Transverse colon (tissue), 4 donors: ENCODE results near the gene DRD2.

ENCODE experiments used
- CTCF ChIP-seq, 5 experiments: fragments of 200-600 bp in 3 of 5; fragments of 450-650 bp in 2 of 5; sonication (generic) in 3 of 5; IDR thresholded peaks; 1 replicate in 2 of 5; 2 replicates in 3 of 5; pipeline ENCODE4 v1.5.1; 2016 to 2017; ENCODE audit warnings: antibody characterized with exemption in 5 of 5, inconsistent platforms in 3 of 5, mild to moderate bottlenecking in 2 of 5, moderate library complexity in 1 of 5
- POLR2A ChIP-seq: fragments of 450-650 bp; IDR thresholded peaks from one replicate; pipeline ENCODE4 v1.6.1; 2016; ENCODE audit warnings: antibody characterized with exemption, mild to moderate bottlenecking, moderate library complexity
- POLR2AphosphoS5 ChIP-seq, 3 donors: sonication (generic); formaldehyde crosslinking; IDR thresholded peaks; one replicate each; pipeline ENCODE4 v1.6.1; 2016; ENCODE audit warnings: antibody characterized with exemption in 3 of 3

GRCh38 chr11:113398669-113399430, 76.3 kb downstream of the DRD2 start:
- TF ChIP-seq POLR2A, result no peak
- no peak for TF ChIP-seq CTCF (IDR thresholded peaks at IDR 0.05)
- no peak for TF ChIP-seq POLR2AphosphoS5 (IDR thresholded peaks at IDR 0.05)
